ENCODE measurements around the gene TMPRSS11F.

TMPRSS11F gene

DNA sequence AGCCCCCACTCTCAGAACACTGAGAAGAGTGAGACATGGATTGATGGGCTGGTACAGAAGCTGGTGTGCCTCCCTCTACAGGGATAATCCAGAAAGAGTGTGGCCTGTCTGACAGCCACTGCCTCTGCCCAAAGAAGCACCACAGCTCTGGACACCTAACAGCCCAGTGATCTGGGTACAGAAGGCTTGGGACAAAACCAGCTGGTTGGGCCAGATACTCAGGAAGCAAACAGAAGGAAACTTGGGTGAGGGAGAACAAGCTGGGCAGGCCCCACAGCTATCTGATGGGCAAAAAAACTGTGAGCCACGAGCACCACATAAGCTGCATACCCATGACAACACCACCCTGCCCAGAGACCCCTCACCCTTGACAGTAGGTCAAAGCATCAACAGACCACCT is 46.9 kb downstream of the TMPRSS11F start:
- no peak for DNase-seq (ENCODE audit: low read depth in 2 of 2)
- H3K4me3 ChIP-seq (replicated peaks in 1 of 2; ENCODE audit: low read depth in 2 of 2, low read length in 2 of 2) = no peak overlapping the region
- TF ChIP-seq, protein P1, sequence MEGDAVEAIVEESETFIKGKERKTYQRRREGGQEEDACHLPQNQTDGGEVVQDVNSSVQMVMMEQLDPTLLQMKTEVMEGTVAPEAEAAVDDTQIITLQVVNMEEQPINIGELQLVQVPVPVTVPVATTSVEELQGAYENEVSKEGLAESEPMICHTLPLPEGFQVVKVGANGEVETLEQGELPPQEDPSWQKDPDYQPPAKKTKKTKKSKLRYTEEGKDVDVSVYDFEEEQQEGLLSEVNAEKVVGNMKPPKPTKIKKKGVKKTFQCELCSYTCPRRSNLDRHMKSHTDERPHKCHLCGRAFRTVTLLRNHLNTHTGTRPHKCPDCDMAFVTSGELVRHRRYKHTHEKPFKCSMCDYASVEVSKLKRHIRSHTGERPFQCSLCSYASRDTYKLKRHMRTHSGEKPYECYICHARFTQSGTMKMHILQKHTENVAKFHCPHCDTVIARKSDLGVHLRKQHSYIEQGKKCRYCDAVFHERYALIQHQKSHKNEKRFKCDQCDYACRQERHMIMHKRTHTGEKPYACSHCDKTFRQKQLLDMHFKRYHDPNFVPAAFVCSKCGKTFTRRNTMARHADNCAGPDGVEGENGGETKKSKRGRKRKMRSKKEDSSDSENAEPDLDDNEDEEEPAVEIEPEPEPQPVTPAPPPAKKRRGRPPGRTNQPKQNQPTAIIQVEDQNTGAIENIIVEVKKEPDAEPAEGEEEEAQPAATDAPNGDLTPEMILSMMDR (IDR thresholded peaks at IDR 0.05; ENCODE audit: low read depth, low read length) = no peak

- TF ChIP-seq, protein P1 (IDR thresholded peaks at IDR 0.05; ENCODE audit: low read depth, low read length) = no peak
- no peak for DNase-seq (ENCODE audit: low read depth in 2 of 2)
- H3K4me3 ChIP-seq (replicated peaks in 1 of 2; ENCODE audit: low read depth in 2 of 2, low read length in 2 of 2) = no peak overlapping the region
These were observed 49.7 kb downstream of the TMPRSS11F start for GRCh38 chr4:68079928-68080327.

DNA sequence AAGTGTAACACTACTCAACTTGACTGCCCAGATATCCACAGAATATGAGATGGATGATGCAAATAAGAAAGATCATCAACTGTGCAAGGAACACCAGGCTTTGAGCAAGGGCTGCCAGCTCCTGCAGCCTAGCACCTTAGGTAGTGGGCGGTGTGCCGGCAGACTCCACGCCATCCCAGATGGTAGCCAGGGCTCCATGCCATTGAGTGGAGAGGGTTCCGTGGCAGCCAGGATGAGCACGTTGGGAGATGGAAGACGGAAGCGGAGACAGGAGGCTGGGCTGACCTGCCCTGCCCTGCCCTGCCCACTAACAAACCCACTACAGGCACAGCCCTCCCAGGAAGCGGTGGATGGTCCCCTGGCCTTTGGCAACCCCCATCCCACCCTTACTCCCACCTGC is 51.9 kb downstream of the TMPRSS11F start:
- no peak for DNase-seq (ENCODE audit: low read depth in 2 of 2)
- H3K4me3 ChIP-seq (replicated peaks in 1 of 2; ENCODE audit: low read depth in 2 of 2, low read length in 2 of 2) = no peak overlapping the region
- TF ChIP-seq, protein P1 (IDR thresholded peaks at IDR 0.05; ENCODE audit: low read depth, low read length) = no peak

- DNase-seq (ENCODE audit: low read depth in 2 of 2) = no peak
- no peak overlapping the region for H3K4me3 ChIP-seq (replicated peaks in 1 of 2; ENCODE audit: low read depth in 2 of 2, low read length in 2 of 2)
- TF ChIP-seq, protein P1 (IDR thresholded peaks at IDR 0.05; ENCODE audit: low read depth, low read length) = no peak
These were observed 52.4 kb downstream of the TMPRSS11F start for GRCh38 chr4:68077301-68077700.

DNA sequence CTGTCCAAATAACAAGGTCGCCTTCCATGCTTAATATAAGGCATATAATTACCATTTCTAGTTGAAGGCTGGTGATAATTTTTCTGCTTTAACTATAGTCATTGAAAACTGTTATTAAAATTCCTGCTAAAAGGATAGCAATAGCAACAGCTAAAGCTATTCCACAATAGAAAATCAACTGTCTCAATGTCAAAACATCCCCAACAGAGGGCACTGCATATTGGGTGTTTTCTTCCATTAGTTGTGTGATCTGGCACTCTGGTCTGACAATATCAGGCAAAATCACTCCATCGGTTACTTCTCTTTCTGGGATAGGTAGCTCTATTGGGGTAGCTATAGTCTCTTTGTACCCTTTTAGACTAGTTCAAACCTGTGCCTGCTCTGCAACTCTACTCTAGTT is 53.5 kb downstream of the TMPRSS11F start:
- no peak overlapping the region for H3K4me3 ChIP-seq (replicated peaks in 1 of 2; ENCODE audit: low read depth in 2 of 2, low read length in 2 of 2)
- no peak for DNase-seq (ENCODE audit: low read depth in 2 of 2)
- TF ChIP-seq, protein P1 (IDR thresholded peaks at IDR 0.05; ENCODE audit: low read depth, low read length) = no peak

GRCh38 chr4:68074397-68074796 is 55.3 kb downstream of the TMPRSS11F start:
- DNase-seq (ENCODE audit: low read depth in 2 of 2) = peak in 1 of 2 donors; percentile 16
- H3K4me3 ChIP-seq (replicated peaks in 1 of 2; ENCODE audit: low read depth in 2 of 2, low read length in 2 of 2) = no peak overlapping the region
- TF ChIP-seq, protein P1 (IDR thresholded peaks at IDR 0.05; ENCODE audit: low read depth, low read length) = no peak

- no peak for DNase-seq (ENCODE audit: low read depth in 2 of 2)
- TF ChIP-seq, protein P1 (IDR thresholded peaks at IDR 0.05; ENCODE audit: low read depth, low read length) = no peak
- H3K4me3 ChIP-seq (replicated peaks in 1 of 2; ENCODE audit: low read depth in 2 of 2, low read length in 2 of 2) = no peak overlapping the region
These were observed 59.4 kb downstream of the TMPRSS11F start for GRCh38 chr4:68070302-68070701.

Measured in cardiac fibroblast (primary cell).